Measurements from ENCODE around the gene GNA12. TPM values are rescaled to one million over a fixed set of nuclear protein-coding genes. Genes with fewer than 3 reads are reported as not detected.

Gene GNA12
- total and polyA plus RNA-seq, 9 of the 15 experiments (the other 6 are each of a cell fraction or from before 2014, with no cell fraction given), result 0.65 to 32.7 (median 9.6) TPM

- no peaks in the 10 kb centered on the region for H3K9me3 ChIP-seq (replicated peaks; ENCODE audit: control insufficient read depth, insufficient read depth, low read depth, low read length)
- H2AFZ ChIP-seq (ENCODE audit: low read depth, low read length), result no peak overlapping the region
- DNase-seq (ENCODE audit: extremely low read depth in 1 of 4, low spot score in 3 of 4), result no peak
- no peak for FAIRE-seq
- no peak overlapping the region for H3K9ac ChIP-seq (ENCODE audit: insufficient read depth in 1 of 2, low read depth in 2 of 2, low read length in 2 of 2)
- intact Hi-C loops (cut with micrococcal nuclease) (no loop called here), in situ Hi-C loops (cut with MboI) (no loop called here)
- WGBS (ENCODE audit: insufficient coverage, low coverage, missing lambda C conversion rate), result 70% methylated on average over 13 of the region's 16 CpGs
- BruUV-seq (replicated peaks), result no TSS peak
- H3K4me1 ChIP-seq (replicated peaks in 1 of 2; ENCODE audit: control insufficient read depth in 2 of 2, insufficient read depth in 2 of 2, low read length in 2 of 2), result peaks cover 0 to 4% of the 10 kb centered on the region in 2 experiments; a peak in 3 of 5 replicates
- H3K79me2 ChIP-seq (ENCODE audit: control insufficient read depth, insufficient read depth, low read length), result peaks cover 25% of the 10 kb centered on the region; the same call in 2 of the 3 replicates
- peaks cover 2% of the 10 kb centered on the region for H4K20me1 ChIP-seq (replicated peaks; ENCODE audit: control insufficient read depth, insufficient read depth, low read length)
- no peaks in the 10 kb centered on the region for H3K27me3 ChIP-seq (ENCODE audit: control insufficient read depth in 2 of 2, insufficient read depth in 2 of 2, low read length in 2 of 2)
- no peaks in the 10 kb centered on the region for H3K36me3 ChIP-seq (ENCODE audit: control insufficient read depth, insufficient read depth, low read length)
- no peak overlapping the region for H3K4me3 ChIP-seq
- H3K27ac ChIP-seq (ENCODE audit: extremely low read depth, low read depth, low read length), result no peak overlapping the region
- H3K4me2 ChIP-seq (ENCODE audit: insufficient read depth, low read length), result no peak overlapping the region
- CTCF ChIA-PET (ENCODE audit: low intra/inter-chr PET ratio), result no interaction called here
- no peaks in the 10 kb centered on the region for H3K9me1 ChIP-seq (ENCODE audit: control insufficient read depth, insufficient read depth, low read length)
- ATAC-seq, result peak; percentile 23; the same call in 1 of the 3 replicates
- POLR2A ChIA-PET, result interaction anchor here (1.0 to 1.4 kb wide), 3 partner anchors 11 to 27 kb away, joined by 3 to 7 read pairs (median 4); no protein-coding TSS in a partner anchor
- TF ChIP-seq ZNF785 (CRISPR knock-in tag; IDR thresholded peaks at IDR 0.05) (no peak), CBX3 (IDR thresholded peaks at IDR 0.05; ENCODE audit: borderline replicate concordance in 1 of 2, low read length in 2 of 2) (no peak), MAFK (IDR thresholded peaks at IDR 0.05; ENCODE audit: low read length) (no peak), U2AF2 (optimal IDR thresholded peaks at IDR 0.05; ENCODE audit: low read depth, low read length) (no peak), ZBTB43 (CRISPR knock-in tag; IDR thresholded peaks at IDR 0.05) (no peak), CTCF (IDR thresholded peaks at IDR 0.05 in 2 of 3, conservative IDR thresholded peaks at IDR 0.05 in 1 of 3; ENCODE audit: insufficient read depth in 2 of 3, low read depth in 1 of 3, low read length in 3 of 3) (no peak), FOXP1 (CRISPR knock-in tag; IDR thresholded peaks at IDR 0.05) (no peak), GTF3C2 (IDR thresholded peaks at IDR 0.05; ENCODE audit: borderline replicate concordance, extremely low read depth, insufficient read length) (no peak)
- TF ChIP-seq, protein P1, sequence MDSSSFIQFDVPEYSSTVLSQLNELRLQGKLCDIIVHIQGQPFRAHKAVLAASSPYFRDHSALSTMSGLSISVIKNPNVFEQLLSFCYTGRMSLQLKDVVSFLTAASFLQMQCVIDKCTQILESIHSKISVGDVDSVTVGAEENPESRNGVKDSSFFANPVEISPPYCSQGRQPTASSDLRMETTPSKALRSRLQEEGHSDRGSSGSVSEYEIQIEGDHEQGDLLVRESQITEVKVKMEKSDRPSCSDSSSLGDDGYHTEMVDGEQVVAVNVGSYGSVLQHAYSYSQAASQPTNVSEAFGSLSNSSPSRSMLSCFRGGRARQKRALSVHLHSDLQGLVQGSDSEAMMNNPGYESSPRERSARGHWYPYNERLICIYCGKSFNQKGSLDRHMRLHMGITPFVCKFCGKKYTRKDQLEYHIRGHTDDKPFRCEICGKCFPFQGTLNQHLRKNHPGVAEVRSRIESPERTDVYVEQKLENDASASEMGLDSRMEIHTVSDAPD (CRISPR knock-in tag; IDR thresholded peaks at IDR 0.05), result no peak
These were observed 19.2 kb downstream of the GNA12 start for GRCh38 chr7:2824678-2825461.

Data from K562 (cell line).